Measurements from ENCODE around the gene GALNT12. TPM values are rescaled to one million over a fixed set of nuclear protein-coding genes. Genes with fewer than 3 reads are reported as not detected.

The GALNT12 gene
- total and polyA plus RNA-seq, 2 donors (not counting 1 experiment from before 2014, with no cell fraction given): 3.2 to 4.5 TPM

DNA sequence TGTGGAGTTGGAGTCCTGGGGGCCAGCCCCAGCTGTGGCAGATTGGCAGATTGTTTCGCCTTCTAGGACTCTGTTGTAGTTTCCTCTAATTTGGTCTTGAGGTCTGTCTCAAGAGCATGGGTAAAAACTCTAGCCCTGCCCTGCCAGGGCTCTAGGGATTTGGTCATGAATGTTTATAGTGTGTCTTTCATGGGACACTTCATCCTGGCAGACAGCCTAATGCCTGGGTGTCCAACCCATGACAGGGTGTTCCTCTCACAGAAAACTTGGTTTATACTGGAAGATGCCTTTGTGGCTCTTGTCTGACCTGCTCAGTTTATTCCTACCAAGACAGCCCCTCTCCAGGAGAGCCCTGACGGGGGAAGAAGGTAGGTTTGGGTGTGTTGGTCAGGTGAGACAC lies 45.5 kb downstream of the GALNT12 start:
- Histone ChIP-seq H3K4me2 (replicated peaks; ENCODE audit: low read depth, low read length, poor library complexity, severe bottlenecking) (no peak overlapping the region), H4K20me1 (ENCODE audit: control insufficient read depth, insufficient read depth, low read length, poor library complexity, severe bottlenecking) (no peaks in the 10 kb centered on the region), H3K79me2 (ENCODE audit: control insufficient read depth, insufficient read depth, low read length) (no peaks in the 10 kb centered on the region), H3K36me3 (replicated peaks in 1 of 2; ENCODE audit: control extremely low read depth in 1 of 2, control insufficient read depth in 1 of 2, extremely low read depth in 1 of 2, insufficient read depth in 2 of 2, low read length in 1 of 2) (no peaks in the 10 kb centered on the region), H3K4me3 (ENCODE audit: control extremely low read depth in 1 of 5, extremely low read depth in 1 of 5, insufficient read depth in 1 of 5, low read depth in 2 of 5, low read length in 4 of 5) (no peak overlapping the region), H3K27ac (ENCODE audit: low read length in 2 of 2) (no peak overlapping the region), H3K9me3 (ENCODE audit: control extremely low read depth in 1 of 3, control insufficient read depth in 2 of 3, insufficient read depth in 1 of 3, low read length in 2 of 3) (peaks cover 0 to 6% (median 4%) of the 10 kb centered on the region in 3 donors), H3K4me1 (ENCODE audit: control insufficient read depth in 2 of 2, insufficient read depth in 2 of 2, low read length in 2 of 2) (no peaks in the 10 kb centered on the region), H3K9ac (ENCODE audit: low read length) (no peak overlapping the region), H3K27me3 (replicated peaks in 1 of 4; ENCODE audit: control extremely low read depth in 1 of 4, control insufficient read depth in 3 of 4, insufficient read depth in 4 of 4, low read length in 3 of 4) (no peaks in the 10 kb centered on the region), H2AFZ (ENCODE audit: insufficient read depth, low read depth, low read length, poor library complexity, severe bottlenecking) (no peak overlapping the region)
- ATAC-seq (ENCODE audit: low read depth): no peak
- POLR2A ChIA-PET: no interaction called here
- no peak overlapping the region for H3K4me3 Mint-ChIP-seq
- intact Hi-C loops (cut with micrococcal nuclease): no loop called here
- H3K9me3 Mint-ChIP-seq (ENCODE audit: insufficient read depth): peaks cover 3% of the 10 kb centered on the region
- peaks cover 2% of the 10 kb centered on the region for H3K27me3 Mint-ChIP-seq
- 100% methylated on average over 1 of the region's 2 CpGs for WGBS (ENCODE audit: insufficient coverage)
- DNase-seq: no peak
- CTCF ChIA-PET: interaction anchor here (1.1 kb wide), 1 partner anchor 10 kb away, joined by 4 read pairs; no protein-coding TSS in a partner anchor
- H3K27ac Mint-ChIP-seq: no peak overlapping the region
- no peak for TF ChIP-seq EZH2 (IDR thresholded peaks at IDR 0.05; ENCODE audit: borderline replicate concordance, insufficient read depth, low read depth, low read length, poor library complexity, severe bottlenecking)
- TF ChIP-seq, protein P1, sequence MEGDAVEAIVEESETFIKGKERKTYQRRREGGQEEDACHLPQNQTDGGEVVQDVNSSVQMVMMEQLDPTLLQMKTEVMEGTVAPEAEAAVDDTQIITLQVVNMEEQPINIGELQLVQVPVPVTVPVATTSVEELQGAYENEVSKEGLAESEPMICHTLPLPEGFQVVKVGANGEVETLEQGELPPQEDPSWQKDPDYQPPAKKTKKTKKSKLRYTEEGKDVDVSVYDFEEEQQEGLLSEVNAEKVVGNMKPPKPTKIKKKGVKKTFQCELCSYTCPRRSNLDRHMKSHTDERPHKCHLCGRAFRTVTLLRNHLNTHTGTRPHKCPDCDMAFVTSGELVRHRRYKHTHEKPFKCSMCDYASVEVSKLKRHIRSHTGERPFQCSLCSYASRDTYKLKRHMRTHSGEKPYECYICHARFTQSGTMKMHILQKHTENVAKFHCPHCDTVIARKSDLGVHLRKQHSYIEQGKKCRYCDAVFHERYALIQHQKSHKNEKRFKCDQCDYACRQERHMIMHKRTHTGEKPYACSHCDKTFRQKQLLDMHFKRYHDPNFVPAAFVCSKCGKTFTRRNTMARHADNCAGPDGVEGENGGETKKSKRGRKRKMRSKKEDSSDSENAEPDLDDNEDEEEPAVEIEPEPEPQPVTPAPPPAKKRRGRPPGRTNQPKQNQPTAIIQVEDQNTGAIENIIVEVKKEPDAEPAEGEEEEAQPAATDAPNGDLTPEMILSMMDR (IDR thresholded peaks at IDR 0.05): no peak
- H3K4me1 Mint-ChIP-seq: no peaks in the 10 kb centered on the region

DNA sequence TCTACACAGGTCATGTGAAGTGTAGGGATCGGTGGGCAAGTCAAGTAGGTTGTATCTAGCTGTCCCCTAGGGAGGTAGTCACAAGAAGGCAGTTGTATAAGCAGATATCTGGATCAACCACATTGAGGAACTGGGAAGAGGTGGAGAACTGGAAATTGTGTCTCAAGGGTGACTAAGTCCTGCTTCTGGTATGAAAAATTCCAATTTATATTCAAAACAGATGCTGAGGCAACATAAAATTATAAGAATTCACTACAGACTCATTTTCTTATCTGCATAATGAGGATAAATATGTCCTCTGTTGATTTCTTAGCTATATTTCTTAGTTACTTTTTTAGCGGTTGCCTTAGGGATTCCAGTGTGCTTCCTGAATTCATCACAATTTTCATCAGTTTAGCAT lies 46.8 kb downstream of the GALNT12 start:
- ATAC-seq (ENCODE audit: low read depth) (no peak), DNase-seq (no peak)
- H3K4me1 ChIP-seq (ENCODE audit: control insufficient read depth in 2 of 2, insufficient read depth in 2 of 2, low read length in 2 of 2): no peaks in the 10 kb centered on the region
- H2AFZ ChIP-seq (ENCODE audit: insufficient read depth, low read depth, low read length, poor library complexity, severe bottlenecking): no peak overlapping the region
- Mint-ChIP-seq H3K4me1 (no peaks in the 10 kb centered on the region), H3K27ac (no peak overlapping the region), H3K9me3 (ENCODE audit: insufficient read depth) (peaks cover 3% of the 10 kb centered on the region), H3K4me3 (no peak overlapping the region), H3K27me3 (peaks cover 11% of the 10 kb centered on the region)
- intact Hi-C loops (cut with micrococcal nuclease): no loop called here
- H3K27ac ChIP-seq (ENCODE audit: low read length in 2 of 2): no peak overlapping the region
- no peaks in the 10 kb centered on the region for H4K20me1 ChIP-seq (ENCODE audit: control insufficient read depth, insufficient read depth, low read length, poor library complexity, severe bottlenecking)
- no peaks in the 10 kb centered on the region for H3K79me2 ChIP-seq (ENCODE audit: control insufficient read depth, insufficient read depth, low read length)
- no peak overlapping the region for H3K4me2 ChIP-seq (replicated peaks; ENCODE audit: low read depth, low read length, poor library complexity, severe bottlenecking)
- ChIA-PET CTCF (no interaction called here), POLR2A (no interaction called here)
- no peak overlapping the region for H3K9ac ChIP-seq (ENCODE audit: low read length)
- no peaks in the 10 kb centered on the region for H3K36me3 ChIP-seq (replicated peaks in 1 of 2; ENCODE audit: control extremely low read depth in 1 of 2, control insufficient read depth in 1 of 2, extremely low read depth in 1 of 2, insufficient read depth in 2 of 2, low read length in 1 of 2)
- no peak overlapping the region for H3K4me3 ChIP-seq (ENCODE audit: control extremely low read depth in 1 of 5, extremely low read depth in 1 of 5, insufficient read depth in 1 of 5, low read depth in 2 of 5, low read length in 4 of 5)
- no peaks in the 10 kb centered on the region for H3K27me3 ChIP-seq (replicated peaks in 1 of 4; ENCODE audit: control extremely low read depth in 1 of 4, control insufficient read depth in 3 of 4, insufficient read depth in 4 of 4, low read length in 3 of 4)
- 93% methylated on average over 1 of the region's 2 CpGs for WGBS (ENCODE audit: insufficient coverage)
- H3K9me3 ChIP-seq (ENCODE audit: control extremely low read depth in 1 of 3, control insufficient read depth in 2 of 3, insufficient read depth in 1 of 3, low read length in 2 of 3): peaks cover 0 to 6% (median 4%) of the 10 kb centered on the region in 3 donors
- TF ChIP-seq EZH2 (IDR thresholded peaks at IDR 0.05; ENCODE audit: borderline replicate concordance, insufficient read depth, low read depth, low read length, poor library complexity, severe bottlenecking): no peak
- TF ChIP-seq, protein P1 (IDR thresholded peaks at IDR 0.05): no peak
